Gastrocnemius medialis (tissue), 4 donors: ENCODE results near the gene MAPK1. TPM values are rescaled to one million over a fixed set of nuclear protein-coding genes. Genes with fewer than 3 reads are reported as not detected.
A peak's percentile ranks its signal among the peaks of the same experiment; 100 is the strongest.
"Not testable (repeated sequence)": the region's sequence is repeated elsewhere in the genome, so short reads cannot be mapped to it uniquely, and the experiment has no call there.

Source experiments
- ATAC-seq, 2 donors: fragments of 150-250 bp; one replicate each; pipeline ENCODE4 v1.9.1; 2016
- DNase-seq, 2 donors: peaks; one replicate each; pipeline ENCODE4 v3.0.0-alpha.2; 2019
- H3K27ac ChIP-seq, 4 donors: fragments of 200-600 bp; sonication (generic); 1 replicate in 1 of 4; 2 replicates in 3 of 4; pipeline ENCODE4 v1.5.1; 2016 to 2018; ENCODE audit warnings: mild to moderate bottlenecking in 2 of 4, moderate library complexity in 1 of 4
- H3K27me3 ChIP-seq, 3 donors: fragments of 200-600 bp; sonication (generic) in 2 of 3; 1 replicate in 1 of 3; 2 replicates in 2 of 3; pipeline versions ENCODE4 v1.5.1 to v1.6.0; 2016 to 2019; ENCODE audit warnings: mild to moderate bottlenecking in 1 of 3, moderate library complexity in 1 of 3
- H3K36me3 ChIP-seq, 2 donors: fragments of 200-600 bp; sonication (generic) in 1 of 2; one replicate each; pipeline ENCODE4 v1.5.1; 2017 to 2018
- H3K4me1 ChIP-seq, 2 donors: fragments of 200-600 bp; sonication (generic) in 1 of 2; one replicate each; pipeline ENCODE4 v1.5.1; 2016 to 2017; ENCODE audit warnings: mild to moderate bottlenecking in 2 of 2
- H3K4me3 ChIP-seq, 4 donors: fragments of 200-600 bp; sonication (generic) in 3 of 4; 1 replicate in 1 of 4; 2 replicates in 3 of 4; pipeline ENCODE4 v1.5.1; 2016 to 2019; ENCODE audit warnings: mild to moderate bottlenecking in 2 of 4
- H3K9me3 ChIP-seq, 3 donors: fragments of 200-600 bp; sonication (generic) in 2 of 3; 1 replicate in 1 of 3; 2 replicates in 2 of 3; pipeline ENCODE4 v1.5.1; 2016 to 2019
- CTCF ChIP-seq, 5 experiments: fragments of 450-650 bp in 3 of 5; fragments of 200-600 bp in 2 of 5; sonication (generic) in 2 of 5; IDR thresholded peaks in 4 of 5; conservative IDR thresholded peaks in 1 of 5; 1 replicate in 4 of 5; 2 replicates in 1 of 5; pipeline ENCODE4 v1.5.1; 2016 to 2019; ENCODE audit warnings: antibody characterized with exemption in 5 of 5, mild to moderate bottlenecking in 3 of 5, moderate library complexity in 3 of 5
- POLR2A ChIP-seq, 2 donors: fragments of 450-650 bp; IDR thresholded peaks; one replicate each; pipeline ENCODE4 v1.6.1; 2017; ENCODE audit warnings: antibody characterized with exemption in 2 of 2, mild to moderate bottlenecking in 2 of 2, moderate library complexity in 2 of 2
- in situ Hi-C, 4 donors: fragments of 200-750 bp; cut with MboI; loops; one replicate each; pipeline versions ENCODE4 v1.15.0 to v1.8.0; 2017; ENCODE audit warnings: low sequenced_read_pairs in 4 of 4
- intact Hi-C: fragments of 100-400 bp; cut with DNase I; formaldehyde crosslinking; loops from one replicate; pipeline ENCODE4 v1.15.1; 2023; ENCODE audit warnings: low total_unique reads
- total RNA-seq, 4 donors: library from RNA; depleted of rRNA; stranded (reverse); fragments of >200 nt; gene quantifications; one replicate each; pipeline versions ENCODE4 v1.1.0 to v1.2.3, GENCODE V29; 2016

Gene MAPK1
- total RNA-seq, 4 donors from 2014 or later: 39.8 to 79.5 (median 57.2) TPM

- no peak overlapping the region for H3K4me3 ChIP-seq
- H3K36me3 ChIP-seq: no peaks in the 10 kb centered on the region
- no peaks in the 10 kb centered on the region for H3K9me3 ChIP-seq
- peaks cover 21 to 25% of the 10 kb centered on the region in 2 donors for H3K4me1 ChIP-seq
- intact Hi-C loops (no loop called here), in situ Hi-C loops (loop anchor here in 3 of 4 donors (10.0 kb wide), 2 partner anchors 216 to 226 kb away; no protein-coding TSS in a partner anchor)
- TF ChIP-seq CTCF (IDR thresholded peaks at IDR 0.05 in 4 of 5, conservative IDR thresholded peaks at IDR 0.05 in 1 of 5) (no peak), POLR2A (IDR thresholded peaks at IDR 0.05) (no peak)
- ATAC-seq: no peak
- H3K27me3 ChIP-seq: no peaks in the 10 kb centered on the region
- peak; percentile 27 to 35 for DNase-seq
- peak overlapping the region; percentile 53 to 82 (median 72) for H3K27ac ChIP-seq
These were observed 148.4 kb downstream of the MAPK1 start for GRCh38 chr22:21719024-21719423.

- TF ChIP-seq POLR2A (IDR thresholded peaks at IDR 0.05) (no peak), CTCF (IDR thresholded peaks at IDR 0.05 in 4 of 5, conservative IDR thresholded peaks at IDR 0.05 in 1 of 5) (no peak)
- intact Hi-C loops (no loop called here), in situ Hi-C loops (loop anchor here in 3 of 4 donors (10.0 kb wide), 2 partner anchors 216 to 226 kb away; no protein-coding TSS in a partner anchor)
- peaks cover 26 to 30% of the 10 kb centered on the region in 2 donors for H3K4me1 ChIP-seq
- ATAC-seq (no peak), DNase-seq (no peak)
- no peaks in the 10 kb centered on the region for H3K36me3 ChIP-seq
- H3K4me3 ChIP-seq: no peak overlapping the region
- H3K27ac ChIP-seq: peak overlapping the region; percentile 53 to 82 (median 72)
- no peaks in the 10 kb centered on the region for H3K9me3 ChIP-seq
- no peaks in the 10 kb centered on the region for H3K27me3 ChIP-seq
These were observed 148.9 kb downstream of the MAPK1 start for GRCh38 chr22:21718499-21718898.

GRCh38 chr22:21716395-21717122 lies 150.9 kb downstream of the MAPK1 start:
- Histone ChIP-seq H3K27ac (peak overlapping the region; percentile 75 to 82 (median 81)), H3K4me1 (peaks cover 25 to 39% of the 10 kb centered on the region in 2 donors)
- DNase-seq, H3K36me3 ChIP-seq, intact Hi-C loops, H3K4me3 ChIP-seq, H3K9me3 ChIP-seq, H3K27me3 ChIP-seq: not testable (repeated sequence)
- ATAC-seq: peak; percentile 22 to 28
- in situ Hi-C loops: loop anchor here in 3 of 4 donors (10.0 kb wide), 2 partner anchors 218 to 228 kb away; no protein-coding TSS in a partner anchor

- H3K27ac ChIP-seq: peak overlapping the region; percentile 75 to 82 (median 81)
- no peaks in the 10 kb centered on the region for H3K27me3 ChIP-seq
- ATAC-seq (no peak), DNase-seq (no peak)
- peaks cover 24 to 39% of the 10 kb centered on the region in 2 donors for H3K4me1 ChIP-seq
- H3K36me3 ChIP-seq: peaks cover 0 to 4% of the 10 kb centered on the region in 2 donors
- intact Hi-C loops: loop anchor here (1.0 to 5.0 kb wide), 4 partner anchors 21 to 152 kb away; partner anchors contain the start of genes MAPK1 and YPEL1
- H3K4me3 ChIP-seq: no peak overlapping the region
- no peaks in the 10 kb centered on the region for H3K9me3 ChIP-seq
- in situ Hi-C loops: loop anchor here (5.0 to 10.0 kb wide), 3 partner anchors 220 to 230 kb away; no protein-coding TSS in a partner anchor
- TF ChIP-seq CTCF (IDR thresholded peaks at IDR 0.05 in 4 of 5, conservative IDR thresholded peaks at IDR 0.05 in 1 of 5) (no peak), POLR2A (IDR thresholded peaks at IDR 0.05) (no peak)
These were observed 152.7 kb downstream of the MAPK1 start for GRCh38 chr22:21714786-21715185.
